Measurements from ENCODE around the gene BARX2. TPM values are rescaled to one million over a fixed set of nuclear protein-coding genes. Genes with fewer than 3 reads are reported as not detected.

The BARX2 gene
- total RNA-seq, 1 donor from 2014 or later: 0.55 TPM

GRCh38 chr11:129436573-129436972 is 60.9 kb downstream of the BARX2 start:
- DNase-seq (ENCODE audit: low spot score): no peak

GRCh38 chr11:129440028-129440713 is 64.5 kb downstream of the BARX2 start:
- DNase-seq (ENCODE audit: low spot score): no peak

GRCh38 chr11:129442171-129442570 is 66.5 kb downstream of the BARX2 start:
- no peak for DNase-seq (ENCODE audit: low spot score)

- DNase-seq (ENCODE audit: low spot score): no peak
Observed at GRCh38 chr11:129443276-129443675, 67.6 kb downstream of the BARX2 start.

DNA sequence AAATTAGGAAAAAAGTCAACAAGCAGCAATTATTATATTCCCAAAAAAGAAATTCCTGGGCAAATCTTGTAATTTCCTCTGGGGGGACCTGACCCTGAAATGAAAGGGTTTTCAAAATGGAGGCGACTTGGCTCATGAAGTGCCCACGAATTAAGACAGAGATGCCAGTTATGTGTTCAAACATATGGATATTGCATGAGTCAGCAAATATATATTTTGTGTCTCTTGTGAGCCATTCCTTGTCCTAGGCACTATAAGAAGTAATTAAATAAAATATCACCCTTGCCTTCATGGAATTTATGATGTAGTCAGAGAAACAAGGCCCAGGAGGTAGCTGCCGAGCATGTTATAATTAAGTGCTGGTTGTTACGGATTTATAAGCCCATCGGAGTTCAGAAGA is 68.6 kb downstream of the BARX2 start:
- DNase-seq (ENCODE audit: low spot score): no peak

DNA sequence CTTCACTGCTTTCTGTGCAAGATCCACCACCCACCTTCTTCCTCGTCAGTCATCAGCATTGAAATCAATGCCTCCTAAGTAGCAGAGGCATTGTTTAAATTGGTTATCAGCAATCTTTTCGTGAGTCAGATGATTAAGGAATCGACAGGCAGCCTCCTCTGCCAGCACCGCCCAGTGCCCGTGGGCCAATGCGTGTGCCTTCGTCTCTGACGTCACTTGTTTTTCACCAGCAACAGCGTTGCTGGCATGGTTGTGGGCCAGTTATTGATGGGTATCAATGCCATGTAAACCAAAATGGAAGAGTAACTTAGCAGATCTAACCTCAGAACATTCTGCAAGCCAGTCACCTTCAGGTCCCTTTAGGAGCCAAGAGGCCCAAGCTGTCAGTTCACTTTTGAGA is 69.6 kb downstream of the BARX2 start:
- DNase-seq (ENCODE audit: low spot score): no peak

GRCh38 chr11:129446572-129446971 is 70.9 kb downstream of the BARX2 start:
- DNase-seq (ENCODE audit: low spot score): no peak

DNA sequence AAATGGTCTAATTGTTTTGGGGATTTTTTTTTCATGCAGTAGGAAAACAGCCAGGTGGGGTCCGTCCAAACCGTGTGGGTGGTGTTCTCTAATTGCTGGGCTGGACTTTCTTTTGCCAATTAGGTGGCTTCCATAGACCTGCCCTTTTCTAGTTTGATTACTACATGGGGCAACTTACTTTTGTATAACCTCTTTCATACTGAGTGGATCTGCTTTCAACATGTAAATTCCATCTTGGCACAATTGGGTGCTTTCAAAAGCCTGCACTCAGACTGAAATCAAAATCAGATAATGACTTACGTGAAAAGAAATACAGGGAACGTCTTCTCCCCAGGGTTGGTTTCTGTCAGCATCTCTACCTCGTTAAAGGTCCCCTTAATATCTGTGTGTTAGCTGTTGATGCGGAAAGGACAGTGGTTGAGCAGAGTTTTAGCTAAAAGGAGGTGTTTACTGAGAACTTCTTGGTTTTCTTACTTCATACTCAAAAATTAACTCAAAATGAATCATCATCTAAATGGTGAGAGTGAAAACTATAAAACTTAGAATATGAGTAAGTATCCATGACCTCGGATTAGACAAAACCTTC is 72.1 kb downstream of the BARX2 start:
- no peak for DNase-seq (ENCODE audit: low spot score)

DNA sequence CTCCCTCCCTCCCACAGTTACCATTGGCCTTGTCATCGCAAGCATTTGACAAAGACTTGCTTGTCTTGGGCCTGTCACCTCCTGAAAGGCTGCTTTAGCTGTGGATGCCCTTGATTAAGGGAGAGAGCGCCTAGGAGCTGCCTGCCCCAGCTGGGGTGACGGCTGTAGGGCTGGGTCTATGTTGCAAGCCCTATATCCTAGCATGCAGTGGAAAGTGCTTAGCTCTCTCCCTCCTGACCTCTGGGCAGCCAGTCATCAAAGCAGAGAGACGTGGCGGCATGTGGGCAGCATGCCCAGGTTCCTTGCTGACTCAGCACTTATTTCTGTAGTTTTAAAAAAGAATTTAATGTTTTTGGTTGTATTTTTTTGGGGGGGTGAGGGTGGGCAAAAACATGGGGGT is 75.9 kb downstream of the BARX2 start:
- no peak for DNase-seq (ENCODE audit: low spot score)

DNA sequence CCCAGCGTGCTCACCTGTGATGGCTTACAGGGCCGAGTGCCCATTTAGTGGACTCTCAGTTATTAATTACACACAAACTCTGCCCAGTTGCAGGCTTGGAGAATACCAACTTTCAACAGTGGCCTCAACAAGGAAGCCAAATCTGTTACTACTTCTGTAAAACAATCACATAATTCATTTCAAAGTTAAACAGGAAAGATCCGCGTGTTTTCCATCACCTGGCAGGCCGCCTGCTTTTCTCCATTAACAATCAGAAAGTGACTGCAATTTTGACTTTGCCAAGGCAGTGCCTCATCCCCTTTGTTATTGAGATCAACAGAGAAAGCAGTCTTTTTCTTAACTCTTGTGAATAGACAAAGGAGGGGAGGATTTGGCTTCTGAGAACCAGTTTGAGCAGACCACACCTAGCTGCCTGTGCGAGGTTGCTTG is 77.7 kb downstream of the BARX2 start:
- no peak for DNase-seq (ENCODE audit: low spot score)

GRCh38 chr11:129455101-129455500 is 79.5 kb downstream of the BARX2 start:
- DNase-seq (ENCODE audit: low spot score): no peak

DNA sequence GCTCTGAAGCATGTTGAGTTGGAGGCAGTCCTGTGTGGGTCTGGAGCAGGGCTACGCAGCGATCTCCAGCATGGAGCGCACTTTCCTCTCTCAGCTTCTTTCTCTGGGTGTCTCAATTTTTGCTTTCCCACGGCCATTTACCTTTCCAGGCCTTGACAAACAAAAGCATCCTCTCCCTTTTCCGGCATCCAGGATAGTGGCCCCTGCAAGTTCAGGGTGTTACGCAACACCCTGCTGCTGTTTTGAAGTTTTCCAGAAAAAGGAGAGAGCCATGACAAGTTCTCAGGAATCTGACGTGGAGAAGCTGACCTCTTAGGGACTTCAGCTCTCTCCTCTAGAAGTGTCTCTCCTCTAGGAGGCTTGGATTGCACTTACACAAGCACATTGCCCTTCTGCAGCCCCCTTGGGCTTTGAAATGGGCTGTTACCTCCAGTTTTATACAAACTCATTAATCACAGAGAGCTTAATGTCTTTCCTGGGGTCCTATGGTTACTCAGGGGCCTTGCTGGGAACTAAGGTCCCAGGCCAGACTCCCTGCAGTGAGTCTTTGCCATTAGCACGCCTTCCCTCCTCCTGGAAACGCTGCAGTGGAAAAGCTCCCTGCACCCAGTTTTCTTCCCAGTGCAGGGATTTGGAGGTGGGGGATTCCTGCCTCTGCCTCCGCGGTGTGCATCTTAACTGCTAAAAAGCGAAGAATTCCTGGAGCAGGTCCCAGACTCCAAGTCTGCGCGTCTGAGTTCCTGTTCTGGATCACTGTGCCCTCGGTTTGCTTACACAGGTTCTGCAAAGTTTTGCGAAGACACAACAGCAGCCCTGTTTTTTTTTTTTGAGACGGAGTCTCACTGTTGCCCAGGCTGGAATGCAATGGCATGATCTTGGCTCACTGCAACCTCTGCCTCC is 80.4 kb downstream of the BARX2 start:
- DNase-seq (ENCODE audit: low spot score): no peak

- DNase-seq (ENCODE audit: low spot score): no peak
Observed at GRCh38 chr11:129457321-129457720, 81.7 kb downstream of the BARX2 start.

GRCh38 chr11:129458278-129458677 is 82.6 kb downstream of the BARX2 start:
- no peak for DNase-seq (ENCODE audit: low spot score)

GRCh38 chr11:129458756-129459535 is 83.3 kb downstream of the BARX2 start:
- no peak for DNase-seq (ENCODE audit: low spot score)

DNA sequence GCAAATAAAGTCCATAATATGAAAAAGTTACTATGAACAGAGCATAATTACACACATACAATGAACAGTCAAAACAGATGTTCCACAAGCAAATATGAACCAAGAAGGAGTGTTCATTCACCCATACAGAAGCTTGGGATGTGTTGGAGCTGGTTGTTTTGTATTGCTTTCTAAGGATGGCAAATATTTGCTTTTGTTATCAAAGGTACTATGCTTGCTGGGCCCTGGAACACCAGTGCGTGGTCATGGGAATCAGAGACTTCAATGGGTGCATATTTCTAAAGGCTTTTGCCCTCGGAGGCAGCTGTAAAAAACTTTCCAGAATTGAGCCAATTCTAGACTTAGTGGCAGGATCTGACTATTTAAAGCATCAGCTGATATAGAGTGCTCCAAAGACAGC is 85.1 kb downstream of the BARX2 start:
- DNase-seq (ENCODE audit: low spot score): no peak

DNA sequence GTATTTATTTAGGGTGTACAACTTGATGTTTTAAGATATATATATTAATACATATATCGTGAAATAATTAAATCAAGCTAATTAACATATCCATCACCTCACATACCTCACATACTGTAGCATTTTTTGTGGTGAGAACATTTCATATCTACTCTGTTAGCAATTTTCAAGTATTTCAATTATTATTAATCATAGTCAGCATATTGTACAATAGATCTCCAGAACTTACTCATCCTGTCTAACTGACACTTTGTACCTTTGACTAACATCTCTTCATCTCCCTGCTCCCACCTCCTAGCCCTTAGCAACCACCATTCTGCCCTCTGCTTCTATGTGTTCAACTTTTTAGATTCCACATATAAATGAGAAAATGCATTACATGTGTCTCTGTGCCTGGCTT is 108.4 kb downstream of the BARX2 start:
- DNase-seq (ENCODE audit: low spot score): no peak

GRCh38 chr11:129489249-129489648 is 113.6 kb downstream of the BARX2 start:
- DNase-seq (ENCODE audit: low spot score): no peak

- no peak for DNase-seq (ENCODE audit: low spot score)
Observed at GRCh38 chr11:129490004-129490403, 114.4 kb downstream of the BARX2 start.

GRCh38 chr11:129493746-129494145 is 118.1 kb downstream of the BARX2 start:
- DNase-seq (ENCODE audit: low spot score): no peak
